G401 (cell line): ENCODE data around the gene LEPROT. TPM values are rescaled to one million over a fixed set of nuclear protein-coding genes. Genes with fewer than 3 reads are reported as not detected.
"Not testable (repeated sequence)": the region's sequence is repeated elsewhere in the genome, so short reads cannot be mapped to it uniquely, and the experiment has no call there.

Source experiments
- DNase-seq: peaks from one replicate; pipeline ENCODE4 v3.0.0-alpha.2; 2015; ENCODE audit warnings: low spot score
- in situ Hi-C: cut with HindIII; loops from 2 replicates; pipeline ENCODE4 v1.10.0; 2016; ENCODE audit warnings: low sequenced_read_pairs, mixed read lengths
- total RNA-seq: library from RNA; depleted of rRNA; stranded (reverse); fragments of >200 nt; shearing (Covaris generic); gene quantifications from 2 replicates; pipeline ENCODE4 v1.2.3, GENCODE V29; 2014; rRNA removed

Gene LEPROT
- 15.1 and 18.0 TPM in 2 replicates for total RNA-seq

- peak; percentile 53 for DNase-seq
Observed at GRCh38 chr1:65420590-65421350, at the start of gene LEPROT, which contains the start of gene LEPR. TSS of gene LEPROT (plus strand) at chr1:65420668. CDS start at chr1:65420725, 57 bp downstream. TSS of gene LEPR (plus strand) at chr1:65420668. CDS start at chr1:65565566, 144,898 bp downstream.

GRCh38 chr1:65371544-65371943 lies 48.9 kb upstream of the LEPROT start:
- in situ Hi-C loops = no loop called here
- DNase-seq = peak; percentile 60

More at GRCh38 chr1:65420590-65421350, at the start of gene LEPROT, which contains the start of gene LEPR:
- in situ Hi-C loops = no loop called here

GRCh38 chr1:65372557-65372956 lies 47.9 kb upstream of the LEPROT start:
- in situ Hi-C loops = no loop called here
- peak; percentile 35 for DNase-seq

DNA sequence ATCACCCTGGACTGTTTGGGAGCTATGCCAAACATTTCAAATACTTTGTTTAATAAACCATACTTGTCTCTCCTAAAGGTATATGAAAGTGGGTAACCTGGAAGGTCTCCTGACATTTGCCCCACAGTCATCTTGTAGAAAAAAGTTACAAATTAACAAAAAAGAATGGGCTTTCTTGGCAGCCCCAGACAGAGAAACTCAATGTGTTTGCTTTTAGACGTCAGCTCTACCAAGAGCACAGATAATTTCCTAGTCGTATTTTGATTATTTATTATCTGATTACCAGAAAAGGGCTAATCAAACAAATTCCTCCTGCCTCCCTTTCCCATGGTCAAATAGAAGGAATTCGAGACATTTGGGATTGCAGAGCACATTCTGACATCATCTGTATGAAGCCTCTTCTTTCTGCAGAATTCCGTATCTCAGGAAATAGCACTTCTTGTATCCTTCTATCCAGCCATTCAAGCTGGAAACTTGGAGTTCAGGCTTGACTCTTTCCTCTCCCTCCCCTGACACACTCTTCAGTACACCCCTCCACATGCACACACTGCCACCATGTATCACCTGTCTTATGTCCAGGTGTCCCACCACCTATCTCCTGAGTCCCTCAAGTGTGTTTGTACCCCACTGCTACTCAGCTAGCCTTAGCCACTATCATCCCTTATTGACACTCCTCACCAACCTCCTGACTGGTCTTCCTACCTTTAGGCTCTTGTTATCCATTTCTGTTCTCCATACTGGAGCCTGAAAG lies 42.8 kb upstream of the LEPROT start:
- in situ Hi-C loops = no loop called here

GRCh38 chr1:65378247-65378946 lies 42.1 kb upstream of the LEPROT start:
- DNase-seq = no peak
- in situ Hi-C loops = no loop called here

More for the DNA sequence above, 42.8 kb upstream of the LEPROT start:
- no peak for DNase-seq

GRCh38 chr1:65384426-65384825 lies 36.0 kb upstream of the LEPROT start:
- in situ Hi-C loops, DNase-seq: not testable (repeated sequence)

DNA sequence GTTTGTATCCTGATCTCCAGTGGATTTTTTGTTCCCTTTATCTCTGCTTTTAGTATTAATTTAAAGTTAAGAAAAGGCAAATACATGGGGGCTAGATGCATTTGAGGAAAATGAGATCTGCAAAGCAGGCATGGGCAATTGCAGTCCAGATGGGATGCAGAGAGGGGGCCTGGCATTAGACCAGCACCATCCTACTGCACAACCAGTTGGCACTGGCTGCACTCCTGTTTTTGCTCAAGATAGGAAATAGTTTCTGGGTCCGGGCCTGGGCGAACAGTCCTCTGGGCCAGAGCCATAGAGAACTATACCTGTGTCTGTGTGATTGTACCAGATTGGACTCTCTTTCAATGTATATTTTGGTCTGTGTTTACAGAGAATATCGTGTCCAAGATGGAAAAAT lies 34.0 kb upstream of the LEPROT start:
- DNase-seq = peak; percentile 97
- in situ Hi-C loops = no loop called here

GRCh38 chr1:65387821-65388220 lies 32.6 kb upstream of the LEPROT start:
- no peak for DNase-seq
- in situ Hi-C loops = no loop called here

DNA sequence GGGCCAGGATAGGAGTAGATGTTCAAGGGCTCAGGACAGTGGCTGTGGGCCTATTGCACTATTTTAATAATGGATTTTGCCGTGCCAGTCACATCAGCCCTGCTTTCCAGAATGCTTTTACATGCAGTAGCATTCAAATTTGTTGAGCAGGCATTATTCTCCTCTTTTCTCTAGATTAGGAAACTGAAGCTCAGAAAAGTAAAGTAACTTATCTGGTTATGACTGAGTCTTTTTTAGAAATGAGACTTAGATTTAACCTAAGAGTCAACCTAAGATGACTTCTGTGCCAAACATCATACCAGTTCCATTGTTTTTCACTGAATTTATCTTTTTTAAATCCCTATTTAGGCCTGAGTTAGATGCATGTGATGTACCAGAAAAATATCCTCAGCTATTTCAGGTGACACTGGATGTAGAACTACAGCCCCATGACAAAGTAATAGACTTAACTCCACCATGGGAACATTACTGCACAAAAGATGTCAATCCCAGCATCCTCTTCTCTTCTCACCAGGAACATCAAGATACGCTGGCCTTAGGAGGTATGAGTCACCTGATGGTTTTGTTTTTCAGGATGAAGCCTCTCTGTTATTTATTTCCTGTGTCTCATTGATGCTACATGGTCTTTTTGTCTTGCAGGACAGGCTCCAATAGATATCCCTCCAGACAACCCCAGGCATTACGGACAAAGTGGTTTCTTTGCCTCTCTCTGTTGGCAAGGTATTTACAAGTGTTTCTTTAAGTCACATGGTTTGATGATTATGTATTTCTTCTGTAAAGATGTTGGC lies 31.4 kb upstream of the LEPROT start:
- in situ Hi-C loops = no loop called here
- DNase-seq = no peak

GRCh38 chr1:65392497-65392896 lies 28.0 kb upstream of the LEPROT start:
- in situ Hi-C loops = no loop called here

GRCh38 chr1:65393347-65393746 lies 27.1 kb upstream of the LEPROT start:
- no peak for DNase-seq
- in situ Hi-C loops = no loop called here

More at GRCh38 chr1:65392497-65392896, 28.0 kb upstream of the LEPROT start:
- no peak for DNase-seq

DNA sequence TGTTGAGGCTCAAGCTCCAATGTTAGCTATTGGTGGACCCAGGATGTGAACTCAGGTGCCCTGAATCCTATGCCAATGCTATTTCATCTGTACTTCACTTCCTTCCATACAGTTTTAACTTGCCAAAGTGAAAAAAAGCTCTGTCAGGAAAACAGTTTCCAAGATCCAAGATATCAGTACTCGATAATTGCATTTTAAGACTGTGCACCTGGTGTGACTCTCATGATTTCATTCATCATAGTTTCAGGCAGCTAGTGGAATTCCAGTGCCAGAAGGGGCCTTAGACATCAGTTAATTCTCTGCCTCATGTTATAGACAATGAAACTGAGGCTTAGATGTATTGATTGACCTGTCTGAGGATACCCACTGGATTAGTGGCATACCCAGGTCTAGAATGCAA lies 26.5 kb upstream of the LEPROT start:
- no peak for DNase-seq
- in situ Hi-C loops = no loop called here

- no peak for DNase-seq
- in situ Hi-C loops = no loop called here
Observed at GRCh38 chr1:65395887-65396612, 24.4 kb upstream of the LEPROT start.

- no peak for DNase-seq
- in situ Hi-C loops = no loop called here
Observed at GRCh38 chr1:65398083-65398482, 22.4 kb upstream of the LEPROT start.

DNA sequence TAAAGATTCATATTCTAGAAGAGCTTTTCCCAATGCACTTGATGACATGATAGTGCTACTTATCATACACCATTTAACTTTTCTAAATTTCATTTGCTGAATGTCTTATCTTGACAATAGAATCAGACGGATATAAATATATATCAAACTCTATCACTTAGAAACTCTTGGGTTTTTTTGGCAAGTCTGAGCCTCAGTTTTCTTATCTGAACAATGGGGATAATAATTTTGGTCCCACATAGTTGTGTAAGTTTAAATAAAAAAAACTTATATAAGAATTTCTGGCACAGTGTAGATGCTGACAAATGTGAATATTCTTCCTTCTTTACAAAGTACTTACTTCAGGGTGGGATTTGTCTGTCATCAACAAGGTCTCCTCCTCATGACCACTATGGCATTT lies 21.5 kb upstream of the LEPROT start:
- DNase-seq = no peak
- in situ Hi-C loops = no loop called here

- DNase-seq = no peak
- in situ Hi-C loops = no loop called here
Observed at GRCh38 chr1:65401612-65402011, 18.9 kb upstream of the LEPROT start.

- DNase-seq = no peak
- in situ Hi-C loops = no loop called here
Observed at GRCh38 chr1:65404941-65405340, 15.5 kb upstream of the LEPROT start.

DNA sequence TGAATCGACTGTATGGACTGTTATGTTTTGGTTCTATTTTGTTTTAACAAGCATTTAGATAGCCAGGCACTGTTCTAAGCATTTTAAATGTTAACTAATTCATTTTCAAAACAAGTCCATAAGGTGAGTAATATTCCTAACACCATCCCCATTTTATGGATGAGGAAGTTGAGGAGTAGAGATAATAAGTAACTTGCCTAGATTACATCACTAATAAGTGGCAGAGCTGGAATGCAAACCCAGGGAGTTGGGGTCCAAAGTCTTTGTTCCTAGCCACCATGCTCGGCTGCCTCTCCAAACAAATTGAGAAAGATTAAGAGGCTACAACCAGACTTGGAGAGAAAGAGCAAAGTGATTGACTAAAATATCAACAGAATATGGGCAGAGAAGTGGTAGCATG lies 12.6 kb upstream of the LEPROT start:
- in situ Hi-C loops = no loop called here
- DNase-seq = no peak
